HS-27A (cell line): ENCODE measurements around the gene BPNT1.
"Not testable (repeated sequence)": the region's sequence is repeated elsewhere in the genome, so short reads cannot be mapped to it uniquely, and the experiment has no call there.

Experiments used
- DNase-seq: peaks from one replicate; pipeline ENCODE4 v3.0.0-alpha.2; 2012; ENCODE audit warnings: low read depth, missing footprints

BPNT1 gene

GRCh38 chr1:220089650-220090556 is at the start of gene BPNT1:
BPNT1 (minus strand) TSS chr1:220089788; CDS start chr1:220079846, 9,942 bp downstream.
- peak; percentile 80 for DNase-seq

- DNase-seq, result no peak
Measured at GRCh38 chr1:220137019-220137786, 47.6 kb upstream of the BPNT1 start.

GRCh38 chr1:220135755-220136154 is 46.2 kb upstream of the BPNT1 start:
- no peak for DNase-seq

GRCh38 chr1:220129479-220130210 is 40.1 kb upstream of the BPNT1 start:
- DNase-seq, result no peak

DNA sequence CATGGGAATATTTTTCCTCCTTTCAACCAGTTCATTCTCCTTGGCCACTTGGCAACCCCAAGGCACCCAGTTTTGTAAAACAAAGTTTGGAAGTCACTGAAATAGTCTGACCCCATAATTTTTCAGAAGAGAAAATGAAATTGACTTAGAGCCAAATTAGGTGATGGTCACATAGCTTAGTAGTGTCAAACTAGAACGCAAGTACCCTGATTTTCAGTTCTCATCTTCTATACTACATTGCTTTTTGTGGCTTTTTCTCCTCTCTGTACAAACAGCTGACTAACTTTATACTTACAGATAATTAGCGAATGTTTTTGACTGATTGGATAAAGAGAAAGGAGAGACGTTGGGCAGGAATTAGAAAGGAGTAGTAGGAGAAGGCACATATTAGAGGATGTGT is 37.5 kb upstream of the BPNT1 start:
- no peak for DNase-seq

DNA sequence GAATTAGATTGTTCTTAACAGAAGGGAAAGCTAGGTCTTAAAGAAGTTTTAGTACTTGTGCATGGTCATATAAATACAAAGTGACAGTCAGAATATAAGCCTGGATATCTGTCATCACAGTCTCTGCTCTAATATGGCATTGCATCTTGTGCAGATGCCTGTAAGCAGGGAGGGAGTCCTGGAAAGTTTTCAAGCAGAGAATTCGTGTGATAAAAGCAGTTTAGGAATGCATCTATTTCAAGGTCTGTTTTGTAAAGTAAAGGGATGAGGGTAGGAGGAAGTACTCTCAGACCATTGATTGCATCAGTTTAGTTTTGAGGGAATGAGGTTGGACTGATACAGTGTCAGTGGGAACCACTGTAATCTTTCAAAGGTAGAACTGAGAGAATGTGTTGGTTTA is 35.0 kb upstream of the BPNT1 start:
- no peak for DNase-seq

DNA sequence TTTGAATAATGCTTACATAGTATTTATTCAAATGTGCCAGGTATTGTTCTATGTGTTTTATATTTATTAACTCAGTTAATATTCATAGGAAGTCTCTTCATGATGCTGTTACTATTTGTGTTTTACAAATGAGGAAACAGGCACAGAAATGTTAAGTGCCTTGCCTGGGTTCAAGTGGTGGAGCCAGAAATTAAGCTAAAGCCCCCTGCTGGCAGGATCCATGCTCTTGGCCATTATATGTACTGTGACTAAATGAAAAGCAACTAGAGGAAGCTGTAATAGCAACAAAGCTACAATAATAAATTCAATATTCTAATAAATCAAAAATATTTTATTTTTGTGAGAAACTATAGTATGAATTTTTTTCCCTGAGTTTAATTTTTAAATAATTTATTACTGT is 34.3 kb upstream of the BPNT1 start:
- DNase-seq, result no peak

GRCh38 chr1:220123066-220123465 is 33.5 kb upstream of the BPNT1 start:
- no peak for DNase-seq

GRCh38 chr1:220121791-220122530 is 32.4 kb upstream of the BPNT1 start:
- DNase-seq, result no peak

DNA sequence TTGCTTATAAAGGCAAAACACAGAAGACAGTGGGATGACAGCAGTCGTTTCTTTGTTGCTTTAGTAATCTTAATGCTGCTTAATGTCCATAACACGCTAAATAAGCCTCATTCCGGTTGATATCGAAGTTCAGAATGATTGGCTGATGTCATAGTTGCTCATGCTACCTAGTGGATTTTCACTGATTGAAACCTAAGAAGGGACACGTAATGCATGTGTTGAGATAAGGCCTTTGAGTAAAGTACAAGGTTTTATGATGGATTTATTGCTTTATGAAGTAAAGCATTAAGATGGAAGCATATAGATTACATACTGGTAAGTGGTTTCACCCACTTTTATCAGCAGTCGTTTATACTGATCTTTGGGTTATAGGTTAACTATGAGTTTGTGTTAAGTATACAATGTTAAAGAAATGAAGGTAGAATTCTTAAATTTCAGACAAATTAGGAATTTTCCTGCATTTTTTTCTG is 29.5 kb upstream of the BPNT1 start:
- DNase-seq, result no peak

DNA sequence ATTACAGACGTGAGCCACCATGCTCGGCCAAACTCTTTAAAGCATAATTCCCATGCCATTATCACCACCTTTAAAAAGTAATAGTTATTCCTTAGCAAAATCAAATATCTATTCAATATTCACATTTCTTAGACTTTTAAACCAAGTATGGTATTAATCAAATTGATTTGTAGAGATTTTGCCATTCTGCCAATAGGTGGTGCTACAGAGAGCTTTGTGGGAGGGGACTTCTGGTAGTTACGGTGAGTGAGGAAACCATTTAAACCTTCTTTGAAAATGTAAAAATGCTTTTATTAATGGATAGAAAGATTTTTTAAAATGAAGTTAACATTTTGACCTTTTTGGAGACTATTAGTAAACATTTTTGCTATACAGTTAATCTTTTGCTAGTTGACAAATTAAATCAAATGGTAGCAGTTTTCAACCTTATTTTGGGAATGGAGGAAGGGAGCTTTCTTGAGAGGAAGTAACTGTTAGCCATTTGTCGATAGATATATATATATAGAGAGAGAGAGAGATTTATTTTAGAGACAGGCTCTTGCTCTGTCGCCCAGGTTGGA is 23.6 kb upstream of the BPNT1 start:
- no peak for DNase-seq

GRCh38 chr1:220112600-220112999 is 23.0 kb upstream of the BPNT1 start:
- DNase-seq, result not testable (repeated sequence)

DNA sequence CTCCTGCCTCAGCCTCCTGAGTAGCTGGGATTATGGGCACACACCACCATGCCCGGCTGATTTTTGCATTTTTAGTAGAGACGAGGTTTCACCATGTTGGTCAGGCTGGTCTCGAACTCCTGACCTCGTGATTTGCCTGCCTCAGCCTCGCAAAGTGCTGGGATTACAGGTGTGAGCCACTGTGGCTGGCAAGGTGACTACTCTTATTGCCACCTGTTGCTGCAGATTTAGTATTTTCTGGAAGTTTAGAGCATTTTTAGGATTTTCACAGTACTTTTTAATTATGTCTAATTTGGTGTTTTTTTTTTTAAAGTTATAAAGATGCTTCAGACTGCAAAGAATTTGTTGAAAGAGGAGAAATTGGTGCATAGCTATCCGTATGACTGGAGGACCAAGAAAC is 20.9 kb upstream of the BPNT1 start:
- DNase-seq, result not testable (repeated sequence)

DNA sequence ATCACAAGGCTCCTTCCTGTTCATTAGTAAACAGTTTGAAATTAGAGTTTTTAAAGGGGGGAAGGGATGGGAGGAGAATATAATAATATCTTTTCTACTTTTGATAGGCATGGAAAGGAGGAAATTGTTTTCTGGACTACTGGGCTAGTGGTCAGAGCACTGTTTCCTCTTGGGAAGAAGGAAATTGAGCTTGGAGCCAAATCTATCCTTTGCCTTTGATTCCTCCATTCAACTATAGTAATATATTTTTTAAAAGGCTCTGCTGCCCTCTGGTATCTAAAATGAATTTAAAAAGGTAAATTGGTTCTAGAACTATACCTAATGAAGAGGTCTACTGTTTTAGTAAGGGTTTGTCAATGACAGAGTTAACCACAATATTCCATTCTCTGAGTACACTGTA is 10.2 kb upstream of the BPNT1 start:
- DNase-seq, result no peak

DNA sequence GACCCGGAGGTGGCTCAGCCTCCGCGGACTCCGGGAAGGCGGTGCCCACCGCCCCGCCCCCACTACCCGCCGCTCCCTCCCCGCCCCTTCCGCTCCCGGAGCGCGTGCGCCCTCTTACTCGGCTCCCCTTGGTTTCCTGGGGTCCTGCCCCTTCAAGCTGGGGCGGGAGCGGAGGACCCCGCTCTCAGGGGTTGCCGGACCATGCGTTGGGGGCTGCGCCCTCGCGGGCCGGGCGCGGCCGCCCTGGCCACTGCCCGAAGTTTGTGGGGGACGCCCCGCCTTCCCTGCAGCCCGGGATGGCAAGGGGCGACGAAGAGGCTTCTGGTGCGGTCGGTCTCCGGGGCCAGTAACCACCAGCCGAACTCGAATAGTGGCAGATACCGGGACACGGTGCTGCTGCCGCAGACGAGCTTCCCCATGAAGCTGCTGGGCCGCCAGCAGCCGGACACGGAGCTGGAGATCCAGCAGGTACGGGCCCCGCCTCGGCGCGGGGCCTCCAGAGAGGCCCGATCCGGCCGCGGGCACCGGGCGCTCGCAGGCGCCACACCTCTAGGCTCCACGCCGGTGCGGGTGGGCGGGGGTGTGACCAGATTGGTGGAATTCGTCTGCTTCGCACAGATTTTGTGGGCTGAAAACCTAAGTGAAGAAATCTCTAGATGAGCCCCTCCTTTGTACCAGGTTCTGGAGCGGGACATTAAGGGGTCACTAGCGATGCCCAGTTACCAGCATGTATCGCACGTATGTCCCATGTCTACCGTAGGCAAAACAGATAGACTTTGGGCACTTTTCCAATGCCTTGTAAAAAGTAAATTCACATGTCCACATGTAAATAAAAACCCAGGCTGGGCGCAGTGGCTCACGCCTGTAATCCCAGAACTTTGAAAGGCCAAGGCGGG is 4.7 kb upstream of the BPNT1 start, which contains the start of gene IARS2:
TSS of gene IARS2 (plus strand) at position 117 of the 896 bp plus-strand sequence. CDS start at position 202, 85 bp downstream.
- peak; percentile 39 for DNase-seq

DNA sequence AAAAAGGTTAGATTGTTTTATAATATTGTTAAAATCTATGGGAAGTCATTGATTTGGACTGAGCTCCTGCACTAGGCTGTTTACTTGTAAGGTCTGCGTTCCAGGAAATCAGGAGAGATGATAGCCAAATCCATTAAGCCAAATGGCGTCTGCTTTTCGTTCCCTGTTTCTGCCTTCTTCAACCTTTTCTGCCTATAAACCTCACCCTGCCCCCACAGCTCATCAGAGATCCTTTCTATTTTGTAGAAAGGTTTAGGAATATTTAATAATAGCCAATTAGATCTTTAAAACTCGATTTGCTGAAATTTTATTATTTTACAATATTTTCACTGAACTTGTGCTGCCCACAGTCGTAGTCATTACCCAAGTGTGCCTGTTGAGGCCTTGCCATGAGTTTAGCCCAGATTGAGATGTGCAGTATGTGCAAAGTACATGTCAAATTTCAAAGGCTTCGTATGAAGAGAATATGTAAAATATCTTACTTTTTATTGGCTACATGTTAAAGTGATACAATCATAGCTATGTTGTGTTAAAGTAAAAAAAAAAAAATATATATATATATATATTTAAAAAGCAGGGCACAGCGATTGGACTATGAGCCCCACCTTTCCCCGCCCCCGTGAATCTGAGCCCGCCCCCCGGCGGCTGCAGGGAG is 3.9 kb upstream of the BPNT1 start:
- no peak for DNase-seq

GRCh38 chr1:220092694-220093093 is 3.1 kb upstream of the BPNT1 start:
- DNase-seq, result no peak

- DNase-seq, result not testable (repeated sequence)
Measured at GRCh38 chr1:220086261-220086686, 3.3 kb downstream of the BPNT1 start.

- no peak for DNase-seq
Measured at GRCh38 chr1:220084460-220084859, 5.1 kb downstream of the BPNT1 start.
